Transverse colon (tissue), 4 donors: ENCODE measurements around the gene CDPF1. TPM values are rescaled to one million over a fixed set of nuclear protein-coding genes. Genes with fewer than 3 reads are reported as not detected.
A peak's percentile ranks its signal among the peaks of the same experiment; 100 is the strongest.
"Not testable (repeated sequence)": the region's sequence is repeated elsewhere in the genome, so short reads cannot be mapped to it uniquely, and the experiment has no call there.

Experiments used
- DNase-seq: peaks from one replicate; pipeline ENCODE4 v3.0.0-alpha.2; 2019
- H3K27ac ChIP-seq, 4 donors: fragments of 200-600 bp; sonication (generic); 2 replicates each; pipeline ENCODE4 v1.5.1; 2016 to 2018; ENCODE audit warnings: inconsistent platforms in 4 of 4
- H3K27me3 ChIP-seq: fragments of 200-600 bp; sonication (generic); 2 replicates; pipeline ENCODE4 v1.5.1; 2017; ENCODE audit warnings: inconsistent platforms
- H3K36me3 ChIP-seq, 4 donors: fragments of 200-600 bp; sonication (generic); 2 replicates each; pipeline ENCODE4 v1.5.1; 2017 to 2019; ENCODE audit warnings: inconsistent platforms in 4 of 4
- H3K4me1 ChIP-seq, 4 donors: fragments of 200-600 bp; sonication (generic); 2 replicates each; pipeline ENCODE4 v1.5.1; 2017 to 2020; ENCODE audit warnings: inconsistent platforms in 4 of 4
- H3K4me3 ChIP-seq, 4 donors: fragments of 200-600 bp; sonication (generic); 1 replicate in 1 of 4; 2 replicates in 3 of 4; pipeline versions ENCODE4 v1.5.1 to v1.6.1; 2017 to 2019; ENCODE audit warnings: inconsistent platforms in 4 of 4
- H3K9me3 ChIP-seq, 2 donors: fragments of 200-600 bp; sonication (generic); 2 replicates each; pipeline ENCODE4 v1.5.1; 2017 to 2019; ENCODE audit warnings: inconsistent platforms in 2 of 2
- EP300 ChIP-seq: sonication (generic); formaldehyde crosslinking; IDR thresholded peaks from one replicate; pipeline ENCODE4 v1.6.1; 2017; ENCODE audit warnings: antibody characterized with exemption, low read depth
- POLR2A ChIP-seq: fragments of 450-650 bp; IDR thresholded peaks from one replicate; pipeline ENCODE4 v1.6.1; 2016; ENCODE audit warnings: antibody characterized with exemption, mild to moderate bottlenecking, moderate library complexity
- POLR2AphosphoS5 ChIP-seq, 3 donors: sonication (generic); formaldehyde crosslinking; IDR thresholded peaks; one replicate each; pipeline ENCODE4 v1.6.1; 2016; ENCODE audit warnings: antibody characterized with exemption in 3 of 3
- WGBS, 2 donors: methylation state at CpG; one replicate each; pipeline ENCODE4 v1.1.5; 2018; ENCODE audit warnings: low coverage in 1 of 2; 5-methylcytosine and 5-hydroxymethylcytosine counted together
- in situ Hi-C, 4 donors: fragments of 200-750 bp; cut with MboI; loops; one replicate each; pipeline versions ENCODE4 v1.15.0 to v1.15.1; 2017; ENCODE audit warnings: low sequenced_read_pairs in 3 of 4, low pct_ligation_motif_present in 1 of 4, low pct_unique_long_range_greater_than_20kb in 1 of 4
- intact Hi-C: fragments of 100-400 bp; cut with DNase I; formaldehyde crosslinking; loops from one replicate; pipeline ENCODE4 v1.15.1; 2023; ENCODE audit warnings: low total_unique reads
- total RNA-seq, 4 donors: library from RNA; depleted of rRNA; stranded (reverse); fragments of >200 nt; gene quantifications; one replicate each; pipeline ENCODE4 v1.1.0, GENCODE V29; 2016
- TF ChIP-seq, protein P1 (sequence below), 5 experiments: fragments of 200-600 bp in 3 of 5; fragments of 450-650 bp in 2 of 5; sonication (generic) in 3 of 5; IDR thresholded peaks; 1 replicate in 2 of 5; 2 replicates in 3 of 5; pipeline ENCODE4 v1.5.1; 2016 to 2017; ENCODE audit warnings: antibody characterized with exemption in 5 of 5, inconsistent platforms in 3 of 5, mild to moderate bottlenecking in 2 of 5, moderate library complexity in 1 of 5

Gene CDPF1
- total RNA-seq, 4 donors from 2014 or later: 8.2 to 11.9 (median 9.0) TPM; not detected in 1

DNA sequence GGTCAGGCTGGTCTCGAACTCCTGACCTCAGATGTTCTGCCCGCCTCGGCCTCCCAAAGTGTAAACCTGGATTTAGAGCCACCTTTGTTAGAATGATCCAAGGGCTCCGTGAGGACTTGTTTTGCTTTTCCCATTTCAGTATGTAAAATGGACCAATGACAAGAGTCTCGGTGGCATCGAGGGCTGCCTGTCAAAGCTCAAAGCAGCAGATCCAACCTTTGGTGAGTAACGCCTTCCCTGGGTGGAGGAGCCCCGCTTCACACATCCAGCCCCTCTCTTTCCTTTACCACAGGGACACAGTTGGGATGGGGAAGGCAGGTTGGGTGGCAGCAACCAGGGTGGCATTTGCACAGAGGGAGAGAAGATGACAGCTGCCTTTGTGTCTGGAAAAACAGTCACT is 22.1 kb upstream of the CDPF1 start:
- no peak overlapping the region for H3K4me3 ChIP-seq
- intact Hi-C loops (no loop called here), in situ Hi-C loops (no loop called here)
- H3K9me3 ChIP-seq: no peaks in the 10 kb centered on the region
- no peak overlapping the region for H3K27ac ChIP-seq
- no peaks in the 10 kb centered on the region for H3K27me3 ChIP-seq
- WGBS, 2 donors: 94 to 100% methylated on average over 3 to 8 of the region's 8 CpGs
- TF ChIP-seq POLR2A (no peak), EP300 (no peak), POLR2AphosphoS5 (IDR thresholded peaks at IDR 0.05) (no peak)
- TF ChIP-seq, protein P1, sequence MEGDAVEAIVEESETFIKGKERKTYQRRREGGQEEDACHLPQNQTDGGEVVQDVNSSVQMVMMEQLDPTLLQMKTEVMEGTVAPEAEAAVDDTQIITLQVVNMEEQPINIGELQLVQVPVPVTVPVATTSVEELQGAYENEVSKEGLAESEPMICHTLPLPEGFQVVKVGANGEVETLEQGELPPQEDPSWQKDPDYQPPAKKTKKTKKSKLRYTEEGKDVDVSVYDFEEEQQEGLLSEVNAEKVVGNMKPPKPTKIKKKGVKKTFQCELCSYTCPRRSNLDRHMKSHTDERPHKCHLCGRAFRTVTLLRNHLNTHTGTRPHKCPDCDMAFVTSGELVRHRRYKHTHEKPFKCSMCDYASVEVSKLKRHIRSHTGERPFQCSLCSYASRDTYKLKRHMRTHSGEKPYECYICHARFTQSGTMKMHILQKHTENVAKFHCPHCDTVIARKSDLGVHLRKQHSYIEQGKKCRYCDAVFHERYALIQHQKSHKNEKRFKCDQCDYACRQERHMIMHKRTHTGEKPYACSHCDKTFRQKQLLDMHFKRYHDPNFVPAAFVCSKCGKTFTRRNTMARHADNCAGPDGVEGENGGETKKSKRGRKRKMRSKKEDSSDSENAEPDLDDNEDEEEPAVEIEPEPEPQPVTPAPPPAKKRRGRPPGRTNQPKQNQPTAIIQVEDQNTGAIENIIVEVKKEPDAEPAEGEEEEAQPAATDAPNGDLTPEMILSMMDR (IDR thresholded peaks at IDR 0.05): no peak
- H3K36me3 ChIP-seq: peaks cover 0 to 49% (median 17%) of the 10 kb centered on the region in 4 donors
- no peak for DNase-seq
- peaks cover 2 to 24% (median 14%) of the 10 kb centered on the region in 4 donors for H3K4me1 ChIP-seq

DNA sequence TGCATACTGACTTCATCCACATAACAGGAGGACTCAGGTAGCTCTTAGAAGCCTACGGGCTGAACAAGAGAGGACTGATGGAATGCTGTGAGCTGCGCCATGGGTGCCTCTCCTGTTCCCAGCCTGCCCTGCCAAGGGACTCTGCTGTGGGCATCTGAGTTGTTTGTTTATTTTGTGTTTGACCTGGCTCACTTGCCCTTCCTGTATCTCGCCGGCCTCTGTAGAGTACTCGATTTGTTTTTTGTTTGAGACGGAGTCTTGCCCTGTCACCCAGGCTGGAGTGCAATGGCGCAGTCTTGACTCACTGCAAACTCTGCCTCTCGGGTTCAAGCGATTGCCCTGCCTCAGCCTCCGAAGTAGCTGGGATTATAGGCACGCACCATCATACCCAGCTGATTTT is 19.5 kb upstream of the CDPF1 start:
- Histone ChIP-seq H3K4me1 (peaks cover 6 to 39% (median 22%) of the 10 kb centered on the region in 4 donors), H3K27me3 (no peaks in the 10 kb centered on the region), H3K9me3 (no peaks in the 10 kb centered on the region), H3K36me3 (peaks cover 0 to 31% (median 9%) of the 10 kb centered on the region in 4 donors), H3K4me3 (peak overlapping the region in 1 of 4 donors; percentile 74), H3K27ac (peak overlapping the region; percentile 88 to 93 (median 90))
- intact Hi-C loops (no loop called here), in situ Hi-C loops (no loop called here)
- WGBS, 2 donors: 66 to 79% methylated on average over 8 to 11 of the region's 11 CpGs
- no peak for DNase-seq
- TF ChIP-seq POLR2AphosphoS5 (IDR thresholded peaks at IDR 0.05): no peak
- TF ChIP-seq, protein P1 (IDR thresholded peaks at IDR 0.05): no peak
- no peak for TF ChIP-seq POLR2A
- TF ChIP-seq EP300: no peak

DNA sequence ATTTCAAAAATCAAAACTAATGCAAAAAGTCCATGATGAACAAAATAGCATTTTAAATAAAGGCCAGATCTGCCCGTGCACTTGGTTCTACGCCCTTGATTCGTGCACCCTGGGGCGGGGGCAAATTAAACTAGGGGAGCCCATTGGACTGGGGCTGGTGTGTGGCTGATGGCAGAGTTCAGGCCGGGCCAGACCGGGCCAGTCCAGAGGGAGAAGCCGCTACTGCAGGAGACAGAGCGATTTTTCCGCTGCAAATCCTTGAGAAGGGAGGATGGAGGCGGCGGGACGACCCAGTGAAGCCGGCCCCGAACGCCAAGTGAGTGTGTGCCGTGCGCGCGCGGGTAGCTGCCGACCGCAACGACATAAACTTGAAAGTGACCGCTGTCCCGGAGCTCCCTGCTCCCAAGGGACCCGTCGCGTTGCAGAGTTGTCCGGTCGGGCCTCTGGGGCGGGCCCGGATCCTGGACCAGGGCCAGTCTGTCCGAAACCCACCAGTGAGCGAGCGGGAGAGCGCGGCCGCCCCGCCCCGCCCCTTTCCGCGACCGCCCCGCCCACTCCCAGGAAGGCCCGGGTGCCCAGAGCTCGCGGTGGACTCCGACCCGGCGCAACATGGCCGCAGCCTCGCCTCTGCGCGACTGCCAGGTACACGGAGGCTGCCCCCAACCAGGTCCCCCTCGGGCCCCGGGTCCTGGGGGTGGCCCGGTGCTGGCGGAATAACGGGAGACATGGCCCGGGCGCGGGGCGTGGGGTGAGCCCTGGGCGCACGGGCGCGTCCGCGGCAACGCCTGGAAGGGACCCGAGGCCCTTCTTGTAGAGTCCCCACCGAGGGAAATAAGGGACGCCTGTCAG is 17.6 kb upstream of the CDPF1 start, which contains the start of gene TTC38:
TTC38 (plus strand) TSS at position 578 of the 849 bp plus-strand sequence; CDS start at position 610, 32 bp downstream.
- WGBS, 2 donors: 1 to 11% methylated on average over 9 to 43 of the region's 74 CpGs
- H3K27ac ChIP-seq: peak within 1 kb of the TSS; percentile 88 to 93 (median 90)
- no peaks in the 10 kb centered on the region for H3K27me3 ChIP-seq
- no peak for TF ChIP-seq EP300
- TF ChIP-seq POLR2AphosphoS5 (IDR thresholded peaks at IDR 0.05): peak; percentile 68 to 90 (median 77)
- TF ChIP-seq, protein P1 (IDR thresholded peaks at IDR 0.05): no peak
- peak; percentile 83 for TF ChIP-seq POLR2A
- no peaks in the 10 kb centered on the region for H3K9me3 ChIP-seq
- in situ Hi-C loops (no loop called here), intact Hi-C loops (no loop called here)
- H3K4me1 ChIP-seq: peaks cover 9 to 52% (median 33%) of the 10 kb centered on the region in 4 donors
- peak within 1 kb of the TSS; percentile 74 to 87 (median 82) for H3K4me3 ChIP-seq
- H3K36me3 ChIP-seq: peaks cover 0 to 11% (median 3%) of the 10 kb centered on the region in 4 donors
- DNase-seq: peak; percentile 94

DNA sequence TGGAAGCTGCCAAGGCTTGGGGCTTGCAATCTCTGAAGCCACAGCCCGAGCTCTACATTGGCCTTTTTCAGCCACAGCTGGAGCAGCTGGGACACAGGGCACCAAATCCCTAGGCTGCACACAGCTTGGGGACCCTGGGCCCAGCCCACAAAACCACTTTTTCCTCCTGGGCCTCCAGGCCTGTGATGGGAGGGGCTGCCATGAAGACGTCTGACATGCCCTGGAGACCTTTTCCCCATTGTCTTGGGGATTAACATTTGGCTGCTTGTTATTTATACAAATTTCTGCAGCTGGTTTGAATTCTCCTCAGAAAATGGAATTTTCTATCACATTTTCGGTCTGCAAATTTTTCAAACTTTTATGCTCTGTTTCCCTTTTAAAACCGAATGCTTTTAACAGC is 15.5 kb upstream of the CDPF1 start:
- 75 to 90% methylated on average over 2 to 4 of the region's 4 CpGs for WGBS, 2 donors

More for the DNA sequence above, 15.5 kb upstream of the CDPF1 start:
- H3K27me3 ChIP-seq, DNase-seq, H3K9me3 ChIP-seq, H3K4me3 ChIP-seq, in situ Hi-C loops, H3K36me3 ChIP-seq, H3K27ac ChIP-seq, intact Hi-C loops: not testable (repeated sequence)
- peaks cover 9 to 52% (median 34%) of the 10 kb centered on the region in 4 donors for H3K4me1 ChIP-seq
